ENCODE measurements around the gene IGFL3. TPM values are rescaled to one million over a fixed set of nuclear protein-coding genes. Genes with fewer than 3 reads are reported as not detected.

The IGFL3 gene
- total and polyA plus RNA-seq, 9 of the 15 experiments (the other 6 are each of a cell fraction or from before 2014, with no cell fraction given), result not detected

DNA sequence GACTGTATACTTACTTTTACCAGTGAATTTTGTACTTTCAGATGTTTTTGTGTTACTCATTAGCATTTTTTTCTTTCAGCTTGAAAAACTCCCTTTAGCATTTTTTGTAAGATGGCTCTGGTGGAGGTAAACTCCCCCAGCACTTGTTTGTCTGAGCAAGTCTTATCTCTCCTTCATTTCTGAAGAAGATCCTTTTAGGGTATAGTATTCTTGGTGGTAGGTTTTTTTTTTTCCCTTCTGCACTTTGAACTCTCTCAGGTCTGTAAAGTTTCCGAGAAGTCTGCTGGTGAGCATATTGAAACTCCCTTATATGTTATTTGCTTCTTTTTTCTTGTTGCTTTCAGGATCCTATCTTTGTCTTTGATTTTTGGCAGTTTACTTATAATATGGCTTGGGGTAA, 35.1 kb downstream of the IGFL3 start:
- Histone ChIP-seq H3K79me2 (ENCODE audit: control insufficient read depth, insufficient read depth, low read length) (no peaks in the 10 kb centered on the region), H4K20me1 (replicated peaks; ENCODE audit: control insufficient read depth, insufficient read depth, low read length) (no peaks in the 10 kb centered on the region), H3K4me3 (no peak overlapping the region), H3K9ac (ENCODE audit: insufficient read depth in 1 of 2, low read depth in 2 of 2, low read length in 2 of 2) (no peak overlapping the region), H3K9me3 (replicated peaks; ENCODE audit: control insufficient read depth, insufficient read depth, low read depth, low read length) (no peaks in the 10 kb centered on the region; the same call in 1 of the 2 replicates), H3K27me3 (ENCODE audit: control insufficient read depth in 2 of 2, insufficient read depth in 2 of 2, low read length in 2 of 2) (0 out of 5 replicates have a peak, but pooled peaks cover 0 to 3% of the 10 kb centered on the region in 2 experiments), H3K9me1 (ENCODE audit: control insufficient read depth, insufficient read depth, low read length) (no peaks in the 10 kb centered on the region), H2AFZ (ENCODE audit: low read depth, low read length) (no peak overlapping the region), H3K27ac (ENCODE audit: extremely low read depth, low read depth, low read length) (no peak overlapping the region), H3K4me1 (replicated peaks in 1 of 2; ENCODE audit: control insufficient read depth in 2 of 2, insufficient read depth in 2 of 2, low read length in 2 of 2) (no peaks in the 10 kb centered on the region), H3K36me3 (ENCODE audit: control insufficient read depth, insufficient read depth, low read length) (no peaks in the 10 kb centered on the region), H3K4me2 (ENCODE audit: insufficient read depth, low read length) (no peak overlapping the region)
- 0% methylated on average over 1 of the region's 1 CpG for WGBS (ENCODE audit: insufficient coverage, low coverage, missing lambda C conversion rate)
- CTCF ChIA-PET (ENCODE audit: low intra/inter-chr PET ratio), result no interaction called here
- POLR2A ChIA-PET, result interaction anchor here (0.7 kb wide), 1 partner anchor 50 kb away, joined by 3 read pairs; no protein-coding TSS in a partner anchor
- TF ChIP-seq ATF1 (CRISPR knock-in tag; IDR thresholded peaks at IDR 0.05) (no peak), ATF1 (tag; IDR thresholded peaks at IDR 0.05) (no peak), ZNF778 (CRISPR knock-in tag; IDR thresholded peaks at IDR 0.05) (no peak), ZNF780A (CRISPR knock-in tag; IDR thresholded peaks at IDR 0.05) (no peak), PHF20 (IDR thresholded peaks at IDR 0.05; ENCODE audit: partially characterized antibody) (no peak), CBX5 (IDR thresholded peaks at IDR 0.05; ENCODE audit: borderline replicate concordance, low read depth) (no peak)
- FAIRE-seq (no peak), ATAC-seq (no peak), DNase-seq (ENCODE audit: extremely low read depth in 1 of 4, low spot score in 3 of 4) (no peak)
- in situ Hi-C loops (cut with MboI), result no loop called here
- BruUV-seq (replicated peaks), result no TSS peak
- intact Hi-C loops (cut with micrococcal nuclease), result no loop called here

DNA sequence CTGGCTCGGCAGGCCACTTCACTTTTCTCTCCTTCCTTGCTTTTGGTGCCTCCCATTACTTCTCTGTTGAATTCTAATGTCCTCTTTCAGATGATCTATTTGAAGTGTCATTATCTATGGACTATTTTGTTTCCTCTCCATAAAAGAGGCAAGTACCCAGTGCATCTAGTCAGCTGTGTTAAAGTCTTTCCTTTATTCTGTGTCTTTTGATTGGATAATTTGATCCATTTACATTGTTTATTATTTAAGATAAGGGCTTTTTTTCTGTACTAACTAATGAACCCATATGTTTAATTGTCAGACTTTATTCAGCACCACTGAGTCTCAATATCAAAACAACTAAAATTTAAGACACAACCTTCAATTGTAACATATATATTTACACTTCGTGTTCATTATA, 36.4 kb downstream of the IGFL3 start:
- Histone ChIP-seq H3K9me1 (ENCODE audit: control insufficient read depth, insufficient read depth, low read length) (no peaks in the 10 kb centered on the region), H3K79me2 (ENCODE audit: control insufficient read depth, insufficient read depth, low read length) (no peaks in the 10 kb centered on the region), H3K27me3 (ENCODE audit: control insufficient read depth in 2 of 2, insufficient read depth in 2 of 2, low read length in 2 of 2) (0 out of 5 replicates have a peak, but pooled peaks cover 0 to 3% of the 10 kb centered on the region in 2 experiments), H3K4me2 (ENCODE audit: insufficient read depth, low read length) (no peak overlapping the region), H3K36me3 (ENCODE audit: control insufficient read depth, insufficient read depth, low read length) (no peaks in the 10 kb centered on the region), H2AFZ (ENCODE audit: low read depth, low read length) (no peak overlapping the region), H3K4me1 (replicated peaks in 1 of 2; ENCODE audit: control insufficient read depth in 2 of 2, insufficient read depth in 2 of 2, low read length in 2 of 2) (no peaks in the 10 kb centered on the region), H4K20me1 (replicated peaks; ENCODE audit: control insufficient read depth, insufficient read depth, low read length) (no peaks in the 10 kb centered on the region), H3K4me3 (no peak overlapping the region), H3K9me3 (replicated peaks; ENCODE audit: control insufficient read depth, insufficient read depth, low read depth, low read length) (no peaks in the 10 kb centered on the region; the same call in 1 of the 2 replicates), H3K9ac (ENCODE audit: insufficient read depth in 1 of 2, low read depth in 2 of 2, low read length in 2 of 2) (no peak overlapping the region), H3K27ac (ENCODE audit: extremely low read depth, low read depth, low read length) (no peak overlapping the region)
- intact Hi-C loops (cut with micrococcal nuclease), result no loop called here
- no peak for FAIRE-seq
- POLR2A ChIA-PET, result interaction anchor here (1.0 kb wide), 1 partner anchor 10 kb away, joined by 3 read pairs; no protein-coding TSS in a partner anchor
- BruUV-seq (replicated peaks), result no TSS peak
- DNase-seq (ENCODE audit: extremely low read depth in 1 of 4, low spot score in 3 of 4), result no peak
- in situ Hi-C loops (cut with MboI), result no loop called here
- CTCF ChIA-PET (ENCODE audit: low intra/inter-chr PET ratio), result no interaction called here
- ATAC-seq, result no peak
- TF ChIP-seq MECOM (CRISPR knock-in tag; IDR thresholded peaks at IDR 0.05) (no peak), ZNF507 (tag; conservative IDR thresholded peaks at IDR 0.05) (peak; percentile 91), ZNF717 (CRISPR knock-in tag; IDR thresholded peaks at IDR 0.05) (no peak)
- TF ChIP-seq, protein P1, sequence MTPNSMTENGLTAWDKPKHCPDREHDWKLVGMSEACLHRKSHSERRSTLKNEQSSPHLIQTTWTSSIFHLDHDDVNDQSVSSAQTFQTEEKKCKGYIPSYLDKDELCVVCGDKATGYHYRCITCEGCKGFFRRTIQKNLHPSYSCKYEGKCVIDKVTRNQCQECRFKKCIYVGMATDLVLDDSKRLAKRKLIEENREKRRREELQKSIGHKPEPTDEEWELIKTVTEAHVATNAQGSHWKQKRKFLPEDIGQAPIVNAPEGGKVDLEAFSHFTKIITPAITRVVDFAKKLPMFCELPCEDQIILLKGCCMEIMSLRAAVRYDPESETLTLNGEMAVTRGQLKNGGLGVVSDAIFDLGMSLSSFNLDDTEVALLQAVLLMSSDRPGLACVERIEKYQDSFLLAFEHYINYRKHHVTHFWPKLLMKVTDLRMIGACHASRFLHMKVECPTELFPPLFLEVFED (CRISPR knock-in tag; conservative IDR thresholded peaks at IDR 0.05), result no peak
- 0% methylated on average over 2 of the region's 2 CpGs for WGBS (ENCODE audit: insufficient coverage, low coverage, missing lambda C conversion rate)

All from K562 (cell line).